SK-N-SH treated with all-trans-retinoic acid at 6 μM for 48 hours (cell line): ENCODE results near the gene TTC39B.

ENCODE experiments used
- ATAC-seq: fragments of 200-7000 bp; cut with Tn5 transposase; 3 replicates; pipeline ENCODE4 v1.9.1; 2020; ENCODE audit warnings: mild to moderate bottlenecking, moderate library complexity
- ARNTL ChIP-seq: fragments of 450-650 bp; formaldehyde crosslinking; IDR thresholded peaks from 2 replicates; pipeline ENCODE4 v1.5.0; 2020; ENCODE audit warnings: low read depth, mild to moderate bottlenecking, moderate library complexity, borderline replicate concordance
- BACH2 ChIP-seq: fragments of 250-450 bp; sonication (Bioruptor Pico); IDR thresholded peaks from 2 replicates; pipeline ENCODE4 v1.9.0; 2021; ENCODE audit warnings: mild to moderate bottlenecking, borderline replicate concordance
- CREB5 ChIP-seq: fragments of 250-450 bp; sonication (Bioruptor Pico); IDR thresholded peaks from 2 replicates; pipeline ENCODE4 v1.5.1; 2020; ENCODE audit warnings: low read depth, mild to moderate bottlenecking, moderate library complexity
- CSDC2 ChIP-seq: fragments of 250-450 bp; sonication (Bioruptor Pico); IDR thresholded peaks from 2 replicates; pipeline ENCODE4 v1.5.0; 2020; ENCODE audit warnings: mild to moderate bottlenecking, moderate library complexity
- CSRNP3 ChIP-seq: fragments of 250-450 bp; sonication (Bioruptor Pico); IDR thresholded peaks from 2 replicates; pipeline ENCODE4 v1.5.1; 2021; ENCODE audit warnings: mild to moderate bottlenecking, moderate library complexity
- ESRRG ChIP-seq: fragments of 250-450 bp; sonication (Bioruptor Pico); IDR thresholded peaks from 2 replicates; pipeline ENCODE4 v1.6.1; 2021; ENCODE audit warnings: mild to moderate bottlenecking
- GLIS3 ChIP-seq: fragments of 250-450 bp; sonication (Bioruptor Pico); IDR thresholded peaks from 2 replicates; pipeline ENCODE4 v1.5.0; 2020; ENCODE audit warnings: mild to moderate bottlenecking, moderate library complexity
- ISL1 ChIP-seq: fragments of 250-450 bp; sonication (Bioruptor Pico); IDR thresholded peaks from 2 replicates; pipeline ENCODE4 v2.1.2; 2022; ENCODE audit warnings: mild to moderate bottlenecking, moderate library complexity
- OSR1 ChIP-seq: fragments of 250-450 bp; sonication (Bioruptor Pico); IDR thresholded peaks from 2 replicates; pipeline ENCODE4 v1.8.0; 2022; ENCODE audit warnings: moderate library complexity, mild to moderate bottlenecking, inconsistent platforms
- POU6F1 ChIP-seq: fragments of 250-450 bp; sonication (Bioruptor Pico); IDR thresholded peaks from 2 replicates; pipeline ENCODE4 v1.8.0; 2021; ENCODE audit warnings: low read depth, mild to moderate bottlenecking, moderate library complexity, borderline replicate concordance
- PPARA ChIP-seq: fragments of 250-450 bp; sonication (Bioruptor Pico); IDR thresholded peaks from 2 replicates; pipeline ENCODE4 v1.5.0; 2020; ENCODE audit warnings: mild to moderate bottlenecking, borderline replicate concordance
- RARB ChIP-seq: fragments of 250-450 bp; sonication (Bioruptor Pico); IDR thresholded peaks from 2 replicates; pipeline ENCODE4 v1.8.0; 2021; ENCODE audit warnings: mild to moderate bottlenecking, moderate library complexity
- SNAI2 ChIP-seq: fragments of 250-450 bp; sonication (Bioruptor Pico); IDR thresholded peaks from 2 replicates; pipeline ENCODE4 v1.5.0; 2020; ENCODE audit warnings: mild to moderate bottlenecking, moderate library complexity
- TOX ChIP-seq: fragments of 250-450 bp; sonication (Bioruptor Pico); IDR thresholded peaks from 2 replicates; pipeline ENCODE4 v1.8.0; 2021; ENCODE audit warnings: mild to moderate bottlenecking, moderate library complexity, borderline replicate concordance
- TSHZ2 ChIP-seq: fragments of 250-450 bp; sonication (Bioruptor Pico); IDR thresholded peaks from 2 replicates; pipeline ENCODE4 v1.5.0; 2020; ENCODE audit warnings: mild to moderate bottlenecking, moderate library complexity
- ZC3H10 ChIP-seq: fragments of 250-450 bp; sonication (Bioruptor Pico); IDR thresholded peaks from 2 replicates; pipeline ENCODE4 v1.5.1; 2021; ENCODE audit warnings: mild to moderate bottlenecking, moderate library complexity
- ZFP3 ChIP-seq: fragments of 250-450 bp; sonication (Bioruptor Pico); IDR thresholded peaks from 2 replicates; pipeline ENCODE4 v1.5.0; 2020; ENCODE audit warnings: mild to moderate bottlenecking, moderate library complexity
- ZFP30 ChIP-seq: fragments of 450-650 bp; formaldehyde crosslinking; IDR thresholded peaks from 2 replicates; pipeline ENCODE4 v1.5.0; 2022; ENCODE audit warnings: mild to moderate bottlenecking, moderate library complexity
- ZNF565 ChIP-seq: fragments of 450-650 bp; formaldehyde crosslinking; conservative IDR thresholded peaks from 2 replicates; pipeline ENCODE4 v1.5.0; 2020; ENCODE audit warnings: low read depth, mild to moderate bottlenecking, moderate library complexity
- ZNF70 ChIP-seq: fragments of 450-650 bp; formaldehyde crosslinking; IDR thresholded peaks from 2 replicates; pipeline ENCODE4 v1.5.0; 2020; ENCODE audit warnings: mild to moderate bottlenecking, moderate library complexity

Gene TTC39B

GRCh38 chr9:15127831-15128230, 179.2 kb downstream of the TTC39B start:
- ATAC-seq: no peak
- TF ChIP-seq ARNTL (CRISPR knock-in tag): no peak
- no peak for TF ChIP-seq PPARA (CRISPR knock-in tag)
- no peak for TF ChIP-seq ZC3H10 (CRISPR knock-in tag)
- no peak for TF ChIP-seq TSHZ2 (CRISPR knock-in tag)
- no peak for TF ChIP-seq ESRRG (CRISPR knock-in tag)
- TF ChIP-seq POU6F1 (CRISPR knock-in tag): no peak

- TF ChIP-seq CSDC2 (CRISPR knock-in tag) (no peak), OSR1 (no peak), ZC3H10 (CRISPR knock-in tag) (no peak), SNAI2 (CRISPR knock-in tag) (no peak), ZNF70 (no peak)
- no peak for ATAC-seq
These were observed 185.4 kb downstream of the TTC39B start for GRCh38 chr9:15121630-15122029.

- TF ChIP-seq ESRRG (CRISPR knock-in tag) (no peak), SNAI2 (CRISPR knock-in tag) (no peak), TSHZ2 (CRISPR knock-in tag) (no peak), ISL1 (no peak), ZFP30 (CRISPR knock-in tag) (no peak), CSDC2 (CRISPR knock-in tag) (no peak), ZFP3 (CRISPR knock-in tag) (no peak), RARB (CRISPR knock-in tag) (no peak), ZNF70 (no peak), ZNF565 (CRISPR knock-in tag) (no peak)
- TF ChIP-seq, all 23 proteins: peak for 0
- ATAC-seq: no peak
These were observed 190.9 kb downstream of the TTC39B start for GRCh38 chr9:15116130-15116580.

- no peak for TF ChIP-seq RARB (CRISPR knock-in tag)
- TF ChIP-seq OSR1: no peak
- no peak for TF ChIP-seq CREB5 (CRISPR knock-in tag)
- TF ChIP-seq BACH2 (CRISPR knock-in tag): no peak
- TF ChIP-seq ESRRG (CRISPR knock-in tag): no peak
- TF ChIP-seq ZFP30 (CRISPR knock-in tag): no peak
- no peak for TF ChIP-seq GLIS3 (CRISPR knock-in tag)
- TF ChIP-seq ZNF70: no peak
- no peak for TF ChIP-seq CSRNP3
- TF ChIP-seq ISL1: no peak
- no peak for TF ChIP-seq TOX
- no peak for TF ChIP-seq ZNF565 (CRISPR knock-in tag)
- TF ChIP-seq CSDC2 (CRISPR knock-in tag): no peak
- ATAC-seq: no peak
These were observed 191.3 kb downstream of the TTC39B start for GRCh38 chr9:15115702-15116101.
